Endothelial cell (in vitro differentiated cells): ENCODE results near the gene FMR1. TPM values are rescaled to one million over a fixed set of nuclear protein-coding genes. Genes with fewer than 3 reads are reported as not detected.

Experiments used
- DNase-seq: peaks from one replicate; pipeline ENCODE4 v3.0.0; 2021; ENCODE audit warnings: low spot score
- H3K27ac Mint-ChIP-seq: one replicate; pipeline ENCODE4 v1.8.0; 2021; ENCODE audit warnings: mixed read lengths, inconsistent platforms; ENCODE audit not compliant: unreplicated experiment
- H3K27me3 Mint-ChIP-seq: one replicate; pipeline ENCODE4 v1.8.0; 2021; ENCODE audit warnings: mild to moderate bottlenecking, moderate library complexity, mixed read lengths, inconsistent platforms; ENCODE audit not compliant: unreplicated experiment
- H3K36me3 Mint-ChIP-seq: one replicate; pipeline ENCODE4 v1.8.0; 2021; ENCODE audit warnings: mild to moderate bottlenecking, low read depth, mixed read lengths, inconsistent platforms; ENCODE audit not compliant: unreplicated experiment
- H3K4me1 Mint-ChIP-seq: one replicate; pipeline ENCODE4 v1.8.0; 2021; ENCODE audit warnings: mild to moderate bottlenecking, mixed read lengths, inconsistent platforms; ENCODE audit not compliant: unreplicated experiment
- H3K4me3 Mint-ChIP-seq: one replicate; pipeline ENCODE4 v1.8.0; 2021; ENCODE audit warnings: mild to moderate bottlenecking, mixed read lengths, inconsistent platforms; ENCODE audit not compliant: unreplicated experiment
- H3K9me3 Mint-ChIP-seq: one replicate; pipeline ENCODE4 v1.8.0; 2021; ENCODE audit warnings: mixed read lengths, inconsistent platforms; ENCODE audit not compliant: unreplicated experiment
- total RNA-seq: library from RNA; stranded (reverse); fragmentation: NEBNext Ultra II Directional; extraction: Animal tissue kit (Norgen Biotek cat#: 25700); gene quantifications from one replicate; pipeline ENCODE4 v1.2.1, GENCODE V29; 2021; ENCODE audit not compliant: unreplicated experiment
- TF ChIP-seq, protein P1 (sequence below): fragments of 200-600 bp; sonication (generic); IDR thresholded peaks from one replicate; pipeline ENCODE4 v1.5.0; 2021; ENCODE audit warnings: antibody characterized with exemption; ENCODE audit not compliant: unreplicated experiment

The FMR1 gene
- total RNA-seq, 1 donor from 2014 or later, result 67.2 TPM

DNA sequence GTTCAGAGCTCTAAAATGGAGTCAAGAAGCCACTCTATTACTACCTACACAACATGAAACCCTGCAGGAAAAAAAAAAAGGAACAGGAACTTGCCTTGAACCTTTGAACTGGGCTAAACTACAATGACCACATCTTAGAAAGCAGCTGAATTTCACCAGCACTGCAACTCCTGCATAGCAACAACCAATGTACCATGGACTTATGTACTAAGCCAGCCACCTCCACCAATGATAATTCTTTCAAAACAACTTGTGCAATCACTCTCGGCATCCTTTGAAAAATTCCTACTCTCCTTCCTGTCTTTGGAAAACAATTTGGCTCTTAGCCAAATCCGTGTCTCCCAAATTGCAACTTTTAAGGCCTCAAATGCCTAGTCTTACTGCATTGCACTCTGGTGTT is 26.8 kb upstream of the FMR1 start:
- no peaks in the 10 kb centered on the region for H3K36me3 Mint-ChIP-seq
- peaks cover 2% of the 10 kb centered on the region for H3K27me3 Mint-ChIP-seq
- TF ChIP-seq, protein P1, sequence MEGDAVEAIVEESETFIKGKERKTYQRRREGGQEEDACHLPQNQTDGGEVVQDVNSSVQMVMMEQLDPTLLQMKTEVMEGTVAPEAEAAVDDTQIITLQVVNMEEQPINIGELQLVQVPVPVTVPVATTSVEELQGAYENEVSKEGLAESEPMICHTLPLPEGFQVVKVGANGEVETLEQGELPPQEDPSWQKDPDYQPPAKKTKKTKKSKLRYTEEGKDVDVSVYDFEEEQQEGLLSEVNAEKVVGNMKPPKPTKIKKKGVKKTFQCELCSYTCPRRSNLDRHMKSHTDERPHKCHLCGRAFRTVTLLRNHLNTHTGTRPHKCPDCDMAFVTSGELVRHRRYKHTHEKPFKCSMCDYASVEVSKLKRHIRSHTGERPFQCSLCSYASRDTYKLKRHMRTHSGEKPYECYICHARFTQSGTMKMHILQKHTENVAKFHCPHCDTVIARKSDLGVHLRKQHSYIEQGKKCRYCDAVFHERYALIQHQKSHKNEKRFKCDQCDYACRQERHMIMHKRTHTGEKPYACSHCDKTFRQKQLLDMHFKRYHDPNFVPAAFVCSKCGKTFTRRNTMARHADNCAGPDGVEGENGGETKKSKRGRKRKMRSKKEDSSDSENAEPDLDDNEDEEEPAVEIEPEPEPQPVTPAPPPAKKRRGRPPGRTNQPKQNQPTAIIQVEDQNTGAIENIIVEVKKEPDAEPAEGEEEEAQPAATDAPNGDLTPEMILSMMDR, result no peak
- no peaks in the 10 kb centered on the region for H3K9me3 Mint-ChIP-seq
- H3K27ac Mint-ChIP-seq, result no peak overlapping the region
- H3K4me3 Mint-ChIP-seq, result no peak overlapping the region
- DNase-seq, result no peak
- no peaks in the 10 kb centered on the region for H3K4me1 Mint-ChIP-seq

DNA sequence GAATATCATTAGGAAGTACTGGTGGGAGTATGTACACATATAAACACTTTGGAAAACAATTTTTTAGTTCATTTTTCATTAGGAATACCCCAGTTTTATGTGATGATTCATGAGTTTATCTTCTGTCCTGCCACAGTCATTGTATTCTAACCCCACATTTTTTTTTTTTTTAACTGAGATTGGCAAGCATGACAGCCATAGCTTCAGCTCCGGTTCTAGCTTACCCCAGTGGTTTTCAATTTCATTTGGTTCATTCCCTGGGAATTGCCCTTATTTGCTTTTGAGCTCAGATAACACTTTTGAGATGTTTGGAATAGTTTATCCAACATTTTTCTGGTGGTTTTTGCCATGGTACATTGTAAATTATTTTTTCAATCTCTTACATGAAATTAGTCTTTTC is 21.0 kb upstream of the FMR1 start:
- no peaks in the 10 kb centered on the region for H3K4me1 Mint-ChIP-seq
- no peaks in the 10 kb centered on the region for H3K9me3 Mint-ChIP-seq
- H3K4me3 Mint-ChIP-seq, result no peak overlapping the region
- no peak overlapping the region for H3K27ac Mint-ChIP-seq
- no peak for DNase-seq
- TF ChIP-seq, protein P1, result no peak
- peaks cover 2% of the 10 kb centered on the region for H3K27me3 Mint-ChIP-seq
- H3K36me3 Mint-ChIP-seq, result no peaks in the 10 kb centered on the region

DNA sequence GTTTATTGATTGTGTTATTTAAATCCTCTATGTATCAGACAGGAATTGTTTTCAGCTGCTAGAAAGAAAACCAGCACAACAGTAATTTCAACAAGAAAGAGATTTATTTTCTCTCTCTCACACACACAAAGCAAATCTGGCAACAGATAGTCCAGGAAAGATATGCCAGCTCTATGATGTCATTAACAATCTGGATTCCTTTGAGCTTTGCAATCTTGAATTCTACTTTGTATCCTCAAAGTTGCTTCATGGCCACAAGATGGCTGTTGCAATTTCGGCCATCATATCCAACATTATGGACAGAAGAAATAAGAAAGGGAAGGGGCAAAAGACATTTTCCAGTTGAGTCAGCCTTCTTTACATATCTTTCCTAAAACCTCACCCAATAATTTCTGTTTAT is 19.8 kb upstream of the FMR1 start:
- no peaks in the 10 kb centered on the region for H3K9me3 Mint-ChIP-seq
- peaks cover 2% of the 10 kb centered on the region for H3K27me3 Mint-ChIP-seq
- no peaks in the 10 kb centered on the region for H3K36me3 Mint-ChIP-seq

DNA sequence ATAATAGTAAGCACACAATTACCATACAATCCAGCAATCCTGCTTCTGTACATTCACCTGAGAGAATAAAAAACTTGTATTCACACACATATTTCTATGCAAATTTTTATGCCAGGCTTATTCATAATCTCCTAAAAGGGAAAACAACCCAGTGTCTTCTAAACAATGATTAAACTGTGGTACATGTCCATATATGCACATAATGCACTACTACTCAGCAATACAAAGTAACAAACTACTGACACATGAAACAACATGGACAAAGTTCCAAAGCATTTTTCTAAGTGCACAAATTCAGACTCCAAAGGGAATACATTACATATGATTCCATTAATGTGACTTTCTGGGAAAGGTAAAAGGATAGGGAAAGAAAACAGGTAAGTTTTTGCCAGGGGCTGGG is 18.0 kb upstream of the FMR1 start:
- no peak overlapping the region for H3K27ac Mint-ChIP-seq
- H3K4me3 Mint-ChIP-seq, result no peak overlapping the region
- no peaks in the 10 kb centered on the region for H3K27me3 Mint-ChIP-seq
- TF ChIP-seq, protein P1, result no peak
- H3K4me1 Mint-ChIP-seq, result no peaks in the 10 kb centered on the region
- H3K9me3 Mint-ChIP-seq, result no peaks in the 10 kb centered on the region
- DNase-seq, result no peak
- no peaks in the 10 kb centered on the region for H3K36me3 Mint-ChIP-seq

More for the DNA sequence above, 19.8 kb upstream of the FMR1 start:
- no peak overlapping the region for H3K4me3 Mint-ChIP-seq
- TF ChIP-seq, protein P1, result no peak
- H3K27ac Mint-ChIP-seq, result no peak overlapping the region
- DNase-seq, result no peak
- H3K4me1 Mint-ChIP-seq, result no peaks in the 10 kb centered on the region

DNA sequence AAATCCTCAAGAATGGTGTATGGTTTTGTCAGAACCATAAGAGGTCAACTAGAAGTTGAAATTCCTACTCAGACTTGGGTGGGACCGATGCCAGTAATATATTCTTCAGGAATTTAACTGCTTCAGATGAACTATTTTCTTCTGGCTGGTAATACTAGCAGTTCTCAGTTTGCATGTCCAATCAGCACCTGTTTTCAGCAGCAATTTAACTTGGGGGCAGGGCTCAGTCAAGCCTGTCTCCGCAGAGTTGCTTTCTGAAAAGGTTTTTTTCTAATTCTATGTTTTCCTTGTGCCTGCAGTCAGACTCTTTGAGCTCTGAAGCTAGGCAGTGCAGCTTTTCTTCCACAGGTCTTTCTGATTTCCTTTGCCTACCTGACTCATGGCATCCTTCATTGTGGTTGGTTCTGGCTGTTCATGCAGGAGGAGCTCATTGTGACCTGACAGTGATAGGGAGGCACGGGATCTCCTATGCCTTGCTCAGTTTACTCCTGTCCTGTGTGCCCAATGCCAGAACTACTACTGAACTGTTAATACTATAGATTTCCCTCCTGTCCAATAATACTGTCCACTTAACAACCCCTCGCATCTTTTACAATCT is 17.3 kb upstream of the FMR1 start:
- Mint-ChIP-seq H3K36me3 (no peaks in the 10 kb centered on the region), H3K27me3 (no peaks in the 10 kb centered on the region), H3K27ac (no peak overlapping the region), H3K4me3 (no peak overlapping the region), H3K9me3 (no peaks in the 10 kb centered on the region), H3K4me1 (no peaks in the 10 kb centered on the region)
- TF ChIP-seq, protein P1, result no peak
- DNase-seq, result no peak
